Stimulated activated CD8-positive, alpha-beta memory T cell treated with anti-CD3 and anti-CD28 coated beads, Interleukin-4, amount 100 ng/mL, for 24 hours (primary cell): Measurements from ENCODE around the gene TNFRSF14.
"Not testable (repeated sequence)": the region's sequence is repeated elsewhere in the genome, so short reads cannot be mapped to it uniquely, and the experiment has no call there.

ENCODE experiments used
- DNase-seq: peaks from one replicate; pipeline ENCODE4 v3.0.0-alpha.2; 2020; ENCODE audit warnings: low read depth

TNFRSF14 gene

GRCh38 chr1:2567083-2567679 is 11.0 kb downstream of the TNFRSF14 start:
- no peak for DNase-seq

DNA sequence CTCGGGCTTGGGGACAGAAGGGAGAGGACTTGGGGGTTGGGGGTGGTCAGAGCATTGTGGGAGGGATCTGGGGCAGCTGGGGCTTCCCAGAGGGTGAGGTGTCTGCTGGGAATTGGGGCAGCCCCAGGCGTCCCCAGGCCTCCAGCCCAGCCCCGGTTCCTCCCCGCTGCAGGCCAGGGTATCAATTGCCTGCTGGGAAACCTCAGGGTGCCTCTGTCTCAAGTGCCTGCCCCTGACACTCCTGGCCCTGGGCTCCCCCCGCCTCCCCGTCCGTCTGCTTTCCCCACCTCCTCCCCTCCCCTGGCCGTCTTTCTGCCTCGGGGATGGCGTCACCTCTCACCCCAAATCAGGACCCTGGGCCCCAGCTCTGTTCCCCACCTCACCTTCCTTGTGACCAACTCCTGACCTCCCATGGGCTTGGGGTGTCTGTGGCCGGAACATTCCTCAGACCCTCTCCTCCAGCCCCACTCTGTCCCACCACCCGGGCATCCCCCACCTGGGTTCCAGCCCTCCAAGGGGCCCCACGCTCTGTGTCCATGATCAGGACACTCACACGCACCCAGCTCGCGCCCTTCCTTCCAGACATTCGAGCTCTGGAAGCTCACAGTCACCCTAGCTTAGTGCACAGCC is 12.1 kb downstream of the TNFRSF14 start:
- not testable (repeated sequence) for DNase-seq

DNA sequence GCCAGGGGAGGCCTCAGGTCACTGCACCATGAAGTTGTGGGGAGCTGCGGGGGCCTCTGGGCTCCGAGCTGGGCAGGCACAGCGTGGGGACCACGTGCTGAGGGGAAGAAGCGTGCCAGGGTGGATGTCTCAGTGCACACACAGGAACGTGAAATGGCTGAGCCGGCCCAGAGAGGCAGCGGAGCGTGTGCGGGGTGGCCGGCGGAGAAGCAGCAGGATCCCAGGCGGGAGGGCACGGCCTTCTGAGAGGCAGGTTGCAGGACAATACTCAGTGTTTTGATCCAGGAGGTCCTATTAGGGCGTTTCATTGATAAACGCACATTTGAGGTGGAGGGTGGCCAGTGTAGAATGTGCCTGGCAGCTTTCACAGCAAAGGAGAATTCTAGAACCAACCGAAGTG is 12.9 kb downstream of the TNFRSF14 start:
- DNase-seq = no peak

DNA sequence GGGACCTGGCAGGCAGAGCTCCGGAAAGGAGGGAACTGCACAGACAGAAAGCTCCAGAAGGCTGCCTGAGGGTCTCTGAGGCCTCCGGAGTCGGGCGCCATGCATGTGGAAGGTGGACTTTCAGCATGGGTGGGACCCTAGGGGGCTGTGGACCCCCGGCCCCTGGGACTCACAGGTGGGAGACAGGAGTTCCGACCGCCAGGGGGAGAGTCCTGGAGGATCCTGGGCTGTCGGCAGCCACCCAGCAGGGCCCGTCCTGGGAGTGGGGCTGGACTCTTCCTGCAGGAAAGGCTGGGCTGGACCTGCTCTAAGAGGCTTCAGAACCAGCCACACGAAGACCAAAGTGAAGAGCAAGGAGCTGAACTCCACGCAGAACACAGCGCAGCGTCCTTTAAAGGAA is 13.5 kb downstream of the TNFRSF14 start:
- not testable (repeated sequence) for DNase-seq

- no peak for DNase-seq
Observed at GRCh38 chr1:2570332-2570731, 14.2 kb downstream of the TNFRSF14 start.

- DNase-seq = no peak
Observed at GRCh38 chr1:2571348-2571747, 15.2 kb downstream of the TNFRSF14 start.

DNA sequence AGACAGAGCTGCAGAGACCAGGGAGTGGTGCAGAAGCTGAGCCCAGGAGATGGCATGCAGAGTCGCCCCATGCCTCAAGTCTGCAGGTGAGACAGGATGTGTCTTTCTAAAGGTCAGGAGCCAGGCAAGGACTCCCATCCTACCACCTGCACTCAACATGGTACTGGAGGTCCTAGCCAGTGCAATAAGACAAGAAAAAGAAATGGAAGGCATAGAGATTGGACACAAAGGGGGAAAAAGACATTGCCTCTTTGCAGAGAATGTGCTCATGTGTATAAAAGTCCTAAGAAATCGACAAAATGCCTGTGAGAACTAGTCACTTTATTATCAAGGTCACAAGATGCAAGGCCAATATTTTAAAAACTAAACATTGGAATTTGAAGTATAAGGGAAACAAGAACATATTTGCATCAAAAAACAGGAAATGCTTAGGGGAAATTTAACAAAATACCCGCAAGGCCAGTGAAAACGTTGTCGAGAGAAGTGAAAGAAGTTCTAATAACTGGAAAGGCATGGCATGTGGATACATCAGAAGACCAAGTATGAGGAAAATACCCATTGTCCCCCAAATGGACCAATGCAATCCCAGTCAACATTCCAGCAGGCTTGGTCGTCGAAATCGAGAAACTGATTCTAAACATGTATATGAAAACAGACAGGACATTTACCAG is 17.2 kb downstream of the TNFRSF14 start:
- no peak for DNase-seq

GRCh38 chr1:2574350-2574749 is 18.2 kb downstream of the TNFRSF14 start:
- DNase-seq = no peak

- DNase-seq = no peak
Observed at GRCh38 chr1:2575801-2576663, 19.9 kb downstream of the TNFRSF14 start.

DNA sequence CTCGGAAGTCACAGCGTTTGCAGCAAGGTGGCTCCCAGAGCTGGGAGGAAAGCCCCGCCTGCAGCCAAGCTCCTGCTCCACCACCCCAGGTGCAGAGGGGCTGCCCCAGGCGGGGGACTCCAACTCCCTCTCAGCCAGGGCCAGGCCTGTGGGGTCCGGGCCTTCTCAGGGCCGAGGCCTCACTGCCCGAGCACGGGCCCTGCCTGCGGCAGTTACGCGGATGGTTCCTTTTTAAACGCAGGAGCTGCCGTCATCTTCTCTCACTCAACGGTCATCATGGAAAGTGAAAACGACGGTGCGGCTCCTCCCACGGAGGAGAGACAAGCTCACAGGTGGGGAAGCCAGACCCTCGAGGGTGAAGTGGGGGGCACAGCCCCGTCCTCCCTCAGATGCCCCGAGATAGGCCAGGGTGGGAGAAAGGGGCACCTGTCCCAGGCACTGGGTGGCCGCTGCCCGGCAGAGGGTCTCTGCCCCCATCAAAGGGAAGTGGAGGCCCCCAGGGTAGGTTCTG is 21.4 kb downstream of the TNFRSF14 start:
- DNase-seq = peak; percentile 15

DNA sequence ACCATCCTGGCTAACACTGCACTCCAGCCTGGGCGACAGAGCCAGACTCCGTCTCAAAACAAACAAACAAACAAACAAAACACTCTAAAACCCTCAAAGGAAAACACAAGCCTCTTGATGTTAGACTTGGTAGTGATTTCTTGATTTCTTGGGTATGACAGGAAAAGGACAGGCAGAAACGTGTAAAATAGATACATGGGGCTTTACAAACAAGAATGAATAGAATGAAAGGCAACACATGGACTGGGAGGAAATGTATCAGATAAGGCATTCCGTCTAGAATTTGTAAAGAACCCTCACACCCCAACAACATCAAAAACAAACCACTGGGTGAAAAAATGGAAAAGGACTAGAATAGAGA is 22.6 kb downstream of the TNFRSF14 start:
- DNase-seq = no peak

DNA sequence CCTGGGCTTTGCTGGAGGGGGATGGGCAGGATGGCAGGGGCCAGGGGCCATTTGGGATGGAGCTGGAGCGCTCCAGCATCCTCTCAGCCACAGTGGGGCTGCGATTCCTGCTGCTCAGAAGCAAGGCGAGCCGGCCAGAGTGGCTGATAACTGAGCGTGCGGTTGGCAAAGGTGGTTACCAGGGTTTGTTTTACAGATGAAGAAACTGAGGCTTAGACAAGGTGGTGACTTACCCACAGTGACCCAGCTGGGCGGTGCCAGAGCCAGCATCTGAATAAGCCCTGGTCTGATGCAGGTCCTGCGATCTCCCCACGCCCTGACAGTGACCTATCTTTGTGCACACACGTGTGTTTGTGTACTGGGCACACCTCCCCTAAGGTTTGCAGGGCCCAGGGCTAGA is 24.5 kb downstream of the TNFRSF14 start:
- no peak for DNase-seq

DNA sequence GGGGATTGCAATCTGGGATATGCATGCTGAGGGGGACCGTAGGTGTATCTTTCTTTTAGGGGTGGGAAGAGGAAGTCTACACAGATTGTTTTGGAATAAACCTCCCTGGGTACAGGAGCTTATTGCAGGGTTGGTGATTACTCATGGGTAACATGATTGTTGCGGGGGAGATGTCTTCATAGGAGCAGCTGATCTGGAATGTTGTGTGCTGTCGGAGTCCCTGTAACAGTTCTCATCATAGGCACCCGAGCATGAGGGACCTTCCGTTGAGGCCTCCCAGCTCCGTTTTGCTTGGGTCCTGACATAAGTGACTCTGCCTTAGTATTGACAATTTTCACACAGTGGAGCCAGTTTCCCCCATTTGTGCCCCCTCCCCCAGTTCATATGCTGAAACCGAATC is 26.2 kb downstream of the TNFRSF14 start:
- DNase-seq = no peak

GRCh38 chr1:2583331-2583791 is 27.2 kb downstream of the TNFRSF14 start:
- DNase-seq = no peak

- DNase-seq = no peak
Observed at GRCh38 chr1:2583871-2584351, 27.7 kb downstream of the TNFRSF14 start.

- no peak for DNase-seq
Observed at GRCh38 chr1:2584686-2585317, 28.6 kb downstream of the TNFRSF14 start.

DNA sequence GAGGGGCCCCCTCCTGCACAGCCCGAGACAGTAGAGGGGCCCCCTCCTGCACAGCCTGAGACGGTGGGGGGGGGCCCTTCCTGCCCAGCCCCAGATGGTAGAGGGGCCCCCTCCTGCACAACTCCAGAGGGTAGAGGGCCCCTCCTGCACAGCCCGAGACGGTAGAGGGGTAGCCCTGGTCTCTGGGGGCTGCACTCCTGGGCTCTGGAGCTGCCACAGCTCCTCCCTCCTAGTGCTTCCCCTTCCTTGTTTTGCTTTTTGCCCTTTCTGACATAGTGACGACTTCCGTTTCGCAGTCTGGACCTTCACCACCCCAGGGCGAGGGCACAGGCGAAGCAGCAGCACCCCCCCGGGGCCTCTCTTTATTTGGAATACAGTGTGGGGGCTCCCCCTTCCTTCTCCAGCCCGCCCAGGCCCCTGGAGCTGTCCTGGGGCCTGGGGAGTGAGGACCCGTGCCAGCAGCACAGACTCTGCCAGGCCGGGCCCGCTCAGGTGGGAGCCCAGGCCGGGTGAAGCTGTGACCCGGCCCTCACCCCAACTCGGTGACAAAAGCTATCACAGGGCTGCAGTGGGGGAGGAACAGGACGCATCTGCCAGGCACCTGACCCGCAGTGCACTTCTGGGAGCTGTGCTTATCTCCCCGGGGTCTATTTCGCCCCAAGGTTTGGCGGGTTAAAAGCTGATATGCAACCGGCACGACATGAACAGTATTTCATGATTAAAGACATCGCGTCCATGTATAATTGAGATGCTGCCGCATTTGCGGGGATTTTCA is 29.3 kb downstream of the TNFRSF14 start:
- peak; percentile 55 for DNase-seq

DNA sequence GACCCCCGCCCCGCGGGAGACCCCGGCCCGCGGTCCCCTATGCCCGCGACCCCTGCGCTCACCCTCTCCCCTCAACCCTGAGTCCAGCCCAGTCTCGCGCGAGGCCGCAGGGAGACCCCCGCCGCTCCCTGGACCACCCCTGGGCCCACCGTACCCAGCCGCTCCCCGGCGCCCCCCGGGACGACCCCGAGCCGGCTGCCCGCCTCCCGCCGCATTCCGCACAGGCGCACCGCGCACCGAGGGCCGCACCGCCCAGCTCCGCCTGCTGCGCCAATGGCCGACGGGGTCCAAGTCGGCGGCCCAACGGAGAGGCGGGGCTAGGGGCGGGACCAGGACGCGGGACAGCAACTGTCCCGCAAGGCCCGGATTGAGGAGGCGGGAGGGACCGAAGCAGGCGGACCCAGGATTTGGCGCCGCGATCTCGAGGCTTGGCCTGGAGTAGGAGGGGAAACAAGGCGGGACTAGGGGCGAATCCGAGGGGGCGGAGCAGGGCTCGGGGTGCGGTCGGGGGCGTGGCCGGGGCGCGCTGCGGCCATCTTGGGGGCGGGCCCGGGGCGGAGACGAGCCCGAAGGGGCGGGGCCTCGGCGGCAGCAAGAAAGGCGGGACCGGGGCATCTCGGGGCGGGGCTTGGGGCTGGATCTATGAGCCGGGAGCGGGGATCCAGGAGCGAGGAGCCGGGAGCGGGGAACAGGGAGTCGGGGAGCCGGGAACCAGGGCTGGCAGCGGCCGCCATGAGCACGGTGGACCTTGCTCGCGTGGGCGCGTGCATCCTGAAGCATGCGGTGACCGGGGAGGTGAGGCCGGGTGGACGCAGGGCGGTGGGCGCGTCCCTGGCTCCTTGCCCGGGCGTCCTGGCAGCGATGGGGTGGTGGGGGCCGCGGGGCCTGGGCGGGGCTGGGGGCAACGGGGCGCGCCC is 30.2 kb downstream of the TNFRSF14 start, which contains the start of gene PRXL2B:
TSS of gene PRXL2B (plus strand) at position 624 of the 917 bp plus-strand sequence. CDS start at position 733, 109 bp downstream.
- DNase-seq = peak; percentile 97

GRCh38 chr1:2587071-2587859 is 31.1 kb downstream of the TNFRSF14 start:
- DNase-seq = no peak
